ENCODE data around the gene VRK1. TPM values are rescaled to one million over a fixed set of nuclear protein-coding genes. Genes with fewer than 3 reads are reported as not detected.

The VRK1 gene
- polyA plus RNA-seq, 2 of the 4 experiments (the other 2 are of a cell fraction): 32.2 to 34.2 TPM

DNA sequence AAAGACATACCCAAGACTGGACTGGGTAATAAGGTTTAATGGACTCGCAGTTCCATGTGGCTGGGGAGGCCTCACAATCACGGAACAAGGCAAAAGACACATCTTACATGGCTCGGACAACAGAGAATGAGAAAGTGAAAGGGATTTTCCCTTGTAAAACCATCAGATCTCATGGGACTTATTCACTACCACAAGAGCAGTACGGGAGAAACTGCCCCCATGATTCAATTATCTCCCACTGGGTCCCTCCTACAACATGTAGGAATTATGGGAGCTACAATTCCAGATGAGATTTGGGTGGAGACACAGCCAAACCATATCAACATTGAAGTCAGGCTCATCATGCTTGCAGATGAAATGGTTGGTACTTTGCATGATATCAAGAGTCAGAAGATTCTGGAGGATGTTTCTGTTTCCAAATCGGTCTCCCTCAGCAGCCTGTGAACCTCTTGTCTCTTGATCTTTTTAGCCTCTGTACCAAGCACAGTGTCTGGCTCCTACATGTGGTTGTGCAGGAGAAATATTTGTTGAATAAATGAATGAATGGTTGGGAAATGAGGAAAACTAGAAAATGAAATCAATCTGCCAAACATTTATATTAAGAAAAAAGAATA lies 98.6 kb downstream of the VRK1 start:
- WGBS (ENCODE audit: missing lambda C conversion rate): 93% methylated on average over 5 of the region's 5 CpGs

DNA sequence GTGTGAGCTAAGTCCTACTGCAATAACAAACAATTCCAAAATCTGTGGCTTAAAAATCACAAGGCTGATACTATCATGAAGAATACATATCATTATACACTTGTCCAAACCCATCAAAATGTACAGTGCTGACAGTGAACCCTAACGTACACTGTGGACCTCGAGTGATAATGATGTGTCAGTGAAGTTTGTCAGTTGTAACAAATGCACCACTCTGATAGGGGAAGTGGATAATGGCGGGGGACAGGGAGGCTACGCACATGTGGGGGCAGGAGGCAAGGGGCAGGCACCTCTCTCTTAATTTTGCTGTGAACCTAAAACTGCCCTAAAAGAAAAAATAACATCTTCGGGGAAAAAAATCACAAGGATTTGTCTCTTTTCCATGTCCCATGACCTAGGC lies 100.0 kb downstream of the VRK1 start:
- FAIRE-seq: no peak
- POLR2A ChIA-PET: no interaction called here
- no peaks in the 10 kb centered on the region for H3K9me3 ChIP-seq
- H3K27ac ChIP-seq: no peak overlapping the region
- WGBS (ENCODE audit: missing lambda C conversion rate): 88% methylated on average over 5 of the region's 5 CpGs
- no peak for ATAC-seq
- TF ChIP-seq FOXS1 (CRISPR knock-in tag; IDR thresholded peaks at IDR 0.05) (no peak), SREBF2 (IDR thresholded peaks at IDR 0.05) (no peak), RNF2 (IDR thresholded peaks at IDR 0.05; ENCODE audit: borderline replicate concordance, low read depth) (no peak), TFCP2L1 (CRISPR knock-in tag; IDR thresholded peaks at IDR 0.05) (no peak), CHD4 (IDR thresholded peaks at IDR 0.05; ENCODE audit: borderline replicate concordance) (no peak), RAD21 (conservative IDR thresholded peaks at IDR 0.05 in 1 of 2, IDR thresholded peaks at IDR 0.05 in 1 of 2) (no peak), JUN (IDR thresholded peaks at IDR 0.05) (no peak), CBX8 (IDR thresholded peaks at IDR 0.05) (no peak), RFX5 (IDR thresholded peaks at IDR 0.05) (no peak), POLR2AphosphoS2 (conservative IDR thresholded peaks at IDR 0.05; ENCODE audit: low read length) (no peak), GATA3 (IDR thresholded peaks at IDR 0.05; ENCODE audit: borderline replicate concordance) (no peak), FOSL2 (IDR thresholded peaks at IDR 0.05) (no peak), FOSL2 (CRISPR knock-in tag; IDR thresholded peaks at IDR 0.05) (no peak), SMC3 (IDR thresholded peaks at IDR 0.05) (no peak), KDM5A (IDR thresholded peaks at IDR 0.05) (no peak)
- TF ChIP-seq, protein P1, sequence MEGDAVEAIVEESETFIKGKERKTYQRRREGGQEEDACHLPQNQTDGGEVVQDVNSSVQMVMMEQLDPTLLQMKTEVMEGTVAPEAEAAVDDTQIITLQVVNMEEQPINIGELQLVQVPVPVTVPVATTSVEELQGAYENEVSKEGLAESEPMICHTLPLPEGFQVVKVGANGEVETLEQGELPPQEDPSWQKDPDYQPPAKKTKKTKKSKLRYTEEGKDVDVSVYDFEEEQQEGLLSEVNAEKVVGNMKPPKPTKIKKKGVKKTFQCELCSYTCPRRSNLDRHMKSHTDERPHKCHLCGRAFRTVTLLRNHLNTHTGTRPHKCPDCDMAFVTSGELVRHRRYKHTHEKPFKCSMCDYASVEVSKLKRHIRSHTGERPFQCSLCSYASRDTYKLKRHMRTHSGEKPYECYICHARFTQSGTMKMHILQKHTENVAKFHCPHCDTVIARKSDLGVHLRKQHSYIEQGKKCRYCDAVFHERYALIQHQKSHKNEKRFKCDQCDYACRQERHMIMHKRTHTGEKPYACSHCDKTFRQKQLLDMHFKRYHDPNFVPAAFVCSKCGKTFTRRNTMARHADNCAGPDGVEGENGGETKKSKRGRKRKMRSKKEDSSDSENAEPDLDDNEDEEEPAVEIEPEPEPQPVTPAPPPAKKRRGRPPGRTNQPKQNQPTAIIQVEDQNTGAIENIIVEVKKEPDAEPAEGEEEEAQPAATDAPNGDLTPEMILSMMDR (IDR thresholded peaks at IDR 0.05): no peak
- TF ChIP-seq, protein P2, sequence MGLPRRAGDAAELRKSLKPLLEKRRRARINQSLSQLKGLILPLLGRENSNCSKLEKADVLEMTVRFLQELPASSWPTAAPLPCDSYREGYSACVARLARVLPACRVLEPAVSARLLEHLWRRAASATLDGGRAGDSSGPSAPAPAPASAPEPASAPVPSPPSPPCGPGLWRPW (IDR thresholded peaks at IDR 0.05): no peak
- TF ChIP-seq, protein P3, sequence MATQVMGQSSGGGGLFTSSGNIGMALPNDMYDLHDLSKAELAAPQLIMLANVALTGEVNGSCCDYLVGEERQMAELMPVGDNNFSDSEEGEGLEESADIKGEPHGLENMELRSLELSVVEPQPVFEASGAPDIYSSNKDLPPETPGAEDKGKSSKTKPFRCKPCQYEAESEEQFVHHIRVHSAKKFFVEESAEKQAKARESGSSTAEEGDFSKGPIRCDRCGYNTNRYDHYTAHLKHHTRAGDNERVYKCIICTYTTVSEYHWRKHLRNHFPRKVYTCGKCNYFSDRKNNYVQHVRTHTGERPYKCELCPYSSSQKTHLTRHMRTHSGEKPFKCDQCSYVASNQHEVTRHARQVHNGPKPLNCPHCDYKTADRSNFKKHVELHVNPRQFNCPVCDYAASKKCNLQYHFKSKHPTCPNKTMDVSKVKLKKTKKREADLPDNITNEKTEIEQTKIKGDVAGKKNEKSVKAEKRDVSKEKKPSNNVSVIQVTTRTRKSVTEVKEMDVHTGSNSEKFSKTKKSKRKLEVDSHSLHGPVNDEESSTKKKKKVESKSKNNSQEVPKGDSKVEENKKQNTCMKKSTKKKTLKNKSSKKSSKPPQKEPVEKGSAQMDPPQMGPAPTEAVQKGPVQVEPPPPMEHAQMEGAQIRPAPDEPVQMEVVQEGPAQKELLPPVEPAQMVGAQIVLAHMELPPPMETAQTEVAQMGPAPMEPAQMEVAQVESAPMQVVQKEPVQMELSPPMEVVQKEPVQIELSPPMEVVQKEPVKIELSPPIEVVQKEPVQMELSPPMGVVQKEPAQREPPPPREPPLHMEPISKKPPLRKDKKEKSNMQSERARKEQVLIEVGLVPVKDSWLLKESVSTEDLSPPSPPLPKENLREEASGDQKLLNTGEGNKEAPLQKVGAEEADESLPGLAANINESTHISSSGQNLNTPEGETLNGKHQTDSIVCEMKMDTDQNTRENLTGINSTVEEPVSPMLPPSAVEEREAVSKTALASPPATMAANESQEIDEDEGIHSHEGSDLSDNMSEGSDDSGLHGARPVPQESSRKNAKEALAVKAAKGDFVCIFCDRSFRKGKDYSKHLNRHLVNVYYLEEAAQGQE (IDR thresholded peaks at IDR 0.05): no peak
- no peaks in the 10 kb centered on the region for H3K4me1 ChIP-seq
- no peak for DNase-seq (ENCODE audit: low read depth in 1 of 2, low spot score in 1 of 2)
- H3K4me2 ChIP-seq: no peak overlapping the region
- no peak overlapping the region for H3K4me3 ChIP-seq
- CTCF ChIA-PET: no interaction called here

More for the DNA sequence above, 98.6 kb downstream of the VRK1 start:
- TF ChIP-seq KDM5A (IDR thresholded peaks at IDR 0.05): no peak
- no peak for TF ChIP-seq RCOR1 (IDR thresholded peaks at IDR 0.05; ENCODE audit: low read depth, low read length)
- no peak for TF ChIP-seq GATA3 (IDR thresholded peaks at IDR 0.05; ENCODE audit: borderline replicate concordance)
- TF ChIP-seq FOSB (CRISPR knock-in tag; IDR thresholded peaks at IDR 0.05): no peak
- no peak for TF ChIP-seq RAD21 (conservative IDR thresholded peaks at IDR 0.05 in 1 of 2, IDR thresholded peaks at IDR 0.05 in 1 of 2)
- no peak for TF ChIP-seq JUNB (IDR thresholded peaks at IDR 0.05)
- TF ChIP-seq, protein P1 (IDR thresholded peaks at IDR 0.05): no peak
- no peak for TF ChIP-seq SMC3 (IDR thresholded peaks at IDR 0.05)
- TF ChIP-seq, protein P4, sequence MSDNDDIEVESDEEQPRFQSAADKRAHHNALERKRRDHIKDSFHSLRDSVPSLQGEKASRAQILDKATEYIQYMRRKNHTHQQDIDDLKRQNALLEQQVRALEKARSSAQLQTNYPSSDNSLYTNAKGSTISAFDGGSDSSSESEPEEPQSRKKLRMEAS (IDR thresholded peaks at IDR 0.05): no peak
- TF ChIP-seq, protein P5, sequence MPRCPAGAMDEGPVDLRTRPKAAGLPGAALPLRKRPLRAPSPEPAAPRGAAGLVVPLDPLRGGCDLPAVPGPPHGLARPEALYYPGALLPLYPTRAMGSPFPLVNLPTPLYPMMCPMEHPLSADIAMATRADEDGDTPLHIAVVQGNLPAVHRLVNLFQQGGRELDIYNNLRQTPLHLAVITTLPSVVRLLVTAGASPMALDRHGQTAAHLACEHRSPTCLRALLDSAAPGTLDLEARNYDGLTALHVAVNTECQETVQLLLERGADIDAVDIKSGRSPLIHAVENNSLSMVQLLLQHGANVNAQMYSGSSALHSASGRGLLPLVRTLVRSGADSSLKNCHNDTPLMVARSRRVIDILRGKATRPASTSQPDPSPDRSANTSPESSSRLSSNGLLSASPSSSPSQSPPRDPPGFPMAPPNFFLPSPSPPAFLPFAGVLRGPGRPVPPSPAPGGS (IDR thresholded peaks at IDR 0.05): no peak
- no peak for TF ChIP-seq HOXB5 (CRISPR knock-in tag; IDR thresholded peaks at IDR 0.05)
- no peak for TF ChIP-seq HOXA7 (CRISPR knock-in tag; IDR thresholded peaks at IDR 0.05)
- TF ChIP-seq MAFK (IDR thresholded peaks at IDR 0.05; ENCODE audit: partially characterized antibody): no peak
- no peak for TF ChIP-seq TFCP2L1 (CRISPR knock-in tag; IDR thresholded peaks at IDR 0.05)
- Histone ChIP-seq H3K4me1 (no peaks in the 10 kb centered on the region), H3K4me3 (no peak overlapping the region), H3K9me3 (no peaks in the 10 kb centered on the region), H3K27ac (no peak overlapping the region), H3K4me2 (no peak overlapping the region)
- CTCF ChIA-PET: no interaction called here
- no peak for FAIRE-seq
- ATAC-seq: no peak
- POLR2A ChIA-PET: no interaction called here
- DNase-seq (ENCODE audit: low read depth in 1 of 2, low spot score in 1 of 2): no peak

All from A549 (cell line).